NCI-H146 (cell line): ENCODE data around the gene CCDC178.

Experiments used
- DNase-seq: peaks from one replicate; lab custom pipeline; 2025; lab: John Stamatoyannopoulos, UW

Gene CCDC178

GRCh38 chr18:32911660-32912284 is 528.7 kb downstream of the CCDC178 start:
- DNase-seq = no peak

- DNase-seq = no peak
Measured at GRCh38 chr18:32910694-32911296, 529.7 kb downstream of the CCDC178 start.

GRCh38 chr18:32909798-32910561 is 530.5 kb downstream of the CCDC178 start:
- no peak for DNase-seq

GRCh38 chr18:32908424-32908805 is 532.1 kb downstream of the CCDC178 start:
- no peak for DNase-seq

GRCh38 chr18:32907648-32908423 is 532.7 kb downstream of the CCDC178 start:
- DNase-seq = no peak

- no peak for DNase-seq
Measured at GRCh38 chr18:32907311-32907585, 533.3 kb downstream of the CCDC178 start.

- no peak for DNase-seq
Measured at GRCh38 chr18:32906506-32907310, 533.8 kb downstream of the CCDC178 start.

- DNase-seq = no peak
Measured at GRCh38 chr18:32905651-32906050, 534.9 kb downstream of the CCDC178 start.

GRCh38 chr18:32902568-32903330 is 537.8 kb downstream of the CCDC178 start:
- no peak for DNase-seq

GRCh38 chr18:32899819-32900218 is 540.7 kb downstream of the CCDC178 start:
- no peak for DNase-seq

GRCh38 chr18:32896776-32897547 is 543.6 kb downstream of the CCDC178 start:
- DNase-seq = no peak

- peak; percentile 18 for DNase-seq
Measured at GRCh38 chr18:32893915-32894314, 546.6 kb downstream of the CCDC178 start.

GRCh38 chr18:32891797-32892196 is 548.7 kb downstream of the CCDC178 start:
- DNase-seq = no peak

- no peak for DNase-seq
Measured at GRCh38 chr18:32891130-32891529, 549.4 kb downstream of the CCDC178 start.

- DNase-seq = no peak
Measured at GRCh38 chr18:32889615-32890593, 550.6 kb downstream of the CCDC178 start.

- no peak for DNase-seq
Measured at GRCh38 chr18:32888306-32888705, 552.2 kb downstream of the CCDC178 start.
